ENCODE results near the gene ANKMY2. TPM values are rescaled to one million over a fixed set of nuclear protein-coding genes. Genes with fewer than 3 reads are reported as not detected.
"Not testable (repeated sequence)": the region's sequence is repeated elsewhere in the genome, so short reads cannot be mapped to it uniquely, and the experiment has no call there.

Gene ANKMY2
- total RNA-seq, 1 donor from 2014 or later, result 12.3 TPM

DNA sequence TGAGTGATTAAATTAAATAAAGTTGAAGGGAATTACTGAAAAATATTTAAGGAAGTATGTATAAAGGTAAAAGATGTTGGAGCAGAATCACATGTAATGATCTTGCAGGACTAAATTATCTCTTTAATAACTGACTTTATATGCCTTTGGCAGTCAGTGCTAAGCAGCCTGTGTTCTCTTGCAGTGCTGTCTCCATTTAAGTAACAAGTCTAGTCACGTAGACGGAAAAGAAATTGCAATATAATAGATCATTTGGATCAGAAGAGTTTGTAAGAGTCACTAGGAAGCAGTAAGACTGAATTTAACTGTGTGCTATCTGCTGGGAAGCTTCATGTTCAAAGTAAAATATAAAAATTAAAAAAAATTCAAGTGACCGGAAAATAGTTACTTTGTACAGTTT is 21.8 kb upstream of the ANKMY2 start:
- Histone ChIP-seq H3K36me3 (no peaks in the 10 kb centered on the region), H3K4me1 (peaks cover 13% of the 10 kb centered on the region), H3K9me3 (no peaks in the 10 kb centered on the region), H3K27ac (peak overlapping the region; percentile 51), H3K4me3 (no peak overlapping the region), H3K27me3 (no peaks in the 10 kb centered on the region)
- TF ChIP-seq, protein P1, sequence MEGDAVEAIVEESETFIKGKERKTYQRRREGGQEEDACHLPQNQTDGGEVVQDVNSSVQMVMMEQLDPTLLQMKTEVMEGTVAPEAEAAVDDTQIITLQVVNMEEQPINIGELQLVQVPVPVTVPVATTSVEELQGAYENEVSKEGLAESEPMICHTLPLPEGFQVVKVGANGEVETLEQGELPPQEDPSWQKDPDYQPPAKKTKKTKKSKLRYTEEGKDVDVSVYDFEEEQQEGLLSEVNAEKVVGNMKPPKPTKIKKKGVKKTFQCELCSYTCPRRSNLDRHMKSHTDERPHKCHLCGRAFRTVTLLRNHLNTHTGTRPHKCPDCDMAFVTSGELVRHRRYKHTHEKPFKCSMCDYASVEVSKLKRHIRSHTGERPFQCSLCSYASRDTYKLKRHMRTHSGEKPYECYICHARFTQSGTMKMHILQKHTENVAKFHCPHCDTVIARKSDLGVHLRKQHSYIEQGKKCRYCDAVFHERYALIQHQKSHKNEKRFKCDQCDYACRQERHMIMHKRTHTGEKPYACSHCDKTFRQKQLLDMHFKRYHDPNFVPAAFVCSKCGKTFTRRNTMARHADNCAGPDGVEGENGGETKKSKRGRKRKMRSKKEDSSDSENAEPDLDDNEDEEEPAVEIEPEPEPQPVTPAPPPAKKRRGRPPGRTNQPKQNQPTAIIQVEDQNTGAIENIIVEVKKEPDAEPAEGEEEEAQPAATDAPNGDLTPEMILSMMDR (IDR thresholded peaks at IDR 0.05), result no peak
- intact Hi-C loops (cut with DNase I), result no loop called here
- DNase-seq (no peak), ATAC-seq (no peak)

DNA sequence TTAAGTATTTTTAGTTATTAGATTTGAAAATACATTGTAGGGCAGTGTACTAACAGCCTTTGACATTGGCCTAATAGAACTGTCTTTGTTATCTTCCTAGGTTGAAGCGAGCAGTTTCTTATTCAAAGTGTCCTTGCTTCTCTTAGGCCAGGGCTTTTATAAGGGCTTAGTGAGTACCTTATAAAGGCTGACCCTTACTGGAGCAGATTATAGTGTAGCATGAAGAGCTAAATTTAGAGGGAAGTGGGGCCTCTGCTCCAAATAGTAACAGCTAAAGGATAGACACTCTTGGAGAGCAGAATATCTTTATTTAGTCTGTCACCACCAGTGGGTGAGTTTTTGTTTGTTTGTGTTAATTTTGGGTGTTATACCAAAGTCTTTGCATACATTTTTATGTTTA is 16.4 kb upstream of the ANKMY2 start:
- no peaks in the 10 kb centered on the region for H3K27me3 ChIP-seq
- H3K4me3 ChIP-seq, result no peak overlapping the region
- intact Hi-C loops (cut with DNase I), result no loop called here
- DNase-seq, result no peak
- no peaks in the 10 kb centered on the region for H3K9me3 ChIP-seq
- no peak overlapping the region for H3K27ac ChIP-seq
- peaks cover 8% of the 10 kb centered on the region for H3K4me1 ChIP-seq
- H3K36me3 ChIP-seq, result no peaks in the 10 kb centered on the region
- ATAC-seq, result no peak
- TF ChIP-seq, protein P1 (IDR thresholded peaks at IDR 0.05), result no peak

DNA sequence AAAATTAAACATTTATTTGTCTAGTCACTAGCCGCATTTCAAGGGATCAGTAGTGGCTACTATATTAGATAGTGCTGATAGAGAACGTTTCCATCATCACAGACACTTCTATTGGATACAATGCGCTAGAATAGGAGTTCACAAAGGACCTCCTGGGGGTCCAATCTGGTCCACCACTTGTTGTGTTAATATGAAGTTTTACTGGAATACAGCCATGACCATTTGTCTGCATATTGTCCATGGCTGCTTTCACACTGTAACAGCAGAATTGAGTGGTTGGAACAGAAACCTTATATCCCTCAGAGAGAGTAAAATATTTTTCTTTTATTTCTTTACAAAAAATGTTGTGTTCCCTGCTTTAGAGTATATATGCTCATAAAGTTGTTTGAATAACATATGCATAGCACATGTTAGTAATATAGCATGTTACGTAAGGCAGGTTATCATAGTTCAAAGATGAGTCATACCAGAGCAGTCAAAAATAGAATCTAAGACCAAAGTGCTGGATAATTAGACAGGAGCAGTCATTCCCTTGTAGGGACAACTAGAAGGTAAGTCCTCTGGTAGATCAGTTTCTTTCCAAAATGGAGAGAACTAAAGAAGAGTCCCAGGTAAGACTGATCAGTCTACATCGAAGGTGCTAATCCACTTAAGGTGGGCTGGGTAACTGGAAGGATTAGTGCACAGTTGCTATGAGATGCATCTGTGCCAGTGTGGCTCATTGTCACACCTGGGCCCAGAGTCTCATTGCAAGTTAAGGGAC is 15.3 kb upstream of the ANKMY2 start:
- ATAC-seq, result peak; percentile 50
- intact Hi-C loops (cut with DNase I), result no loop called here

DNA sequence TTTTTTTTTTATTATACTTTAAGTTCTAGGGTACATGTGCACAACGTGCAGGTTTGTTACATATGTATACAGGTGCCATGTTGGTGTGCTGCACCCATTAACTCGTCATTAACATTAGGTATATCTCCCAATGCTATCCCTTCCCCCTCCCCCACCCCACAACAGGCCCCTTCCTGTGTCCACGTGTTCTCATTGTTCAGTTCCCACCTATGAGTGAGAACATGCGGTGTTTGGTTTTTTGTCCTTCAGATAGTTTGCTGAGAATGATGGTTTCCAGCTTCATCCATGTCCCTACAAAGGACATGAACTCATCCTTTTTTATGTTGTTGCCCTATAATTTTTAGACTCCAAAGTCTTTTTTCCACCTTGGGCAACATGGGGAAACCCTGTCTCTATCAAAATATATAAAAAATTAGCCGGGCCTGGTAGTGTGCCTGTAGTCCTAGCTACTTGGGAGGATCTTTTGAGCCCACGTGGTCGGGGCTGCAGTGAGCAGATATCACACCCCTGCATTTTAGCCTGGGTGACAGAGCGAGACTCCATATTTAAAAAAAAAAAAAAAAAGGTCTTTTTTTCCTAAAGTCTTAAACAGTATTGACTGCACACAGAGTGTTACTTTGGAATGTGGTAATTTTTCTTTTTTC is 14.4 kb upstream of the ANKMY2 start:
- H3K27ac ChIP-seq; ATAC-seq; H3K27me3 ChIP-seq; H3K4me3 ChIP-seq; H3K4me1 ChIP-seq; H3K9me3 ChIP-seq; DNase-seq; H3K36me3 ChIP-seq; intact Hi-C loops (cut with DNase I): not testable (repeated sequence)

More for the DNA sequence above, 15.3 kb upstream of the ANKMY2 start:
- H3K36me3 ChIP-seq, result no peaks in the 10 kb centered on the region
- H3K27me3 ChIP-seq, result no peaks in the 10 kb centered on the region
- no peak for DNase-seq
- H3K4me1 ChIP-seq, result peaks cover 8% of the 10 kb centered on the region
- TF ChIP-seq, protein P1 (IDR thresholded peaks at IDR 0.05), result no peak
- H3K27ac ChIP-seq, result no peak overlapping the region
- H3K4me3 ChIP-seq, result no peak overlapping the region
- no peaks in the 10 kb centered on the region for H3K9me3 ChIP-seq

DNA sequence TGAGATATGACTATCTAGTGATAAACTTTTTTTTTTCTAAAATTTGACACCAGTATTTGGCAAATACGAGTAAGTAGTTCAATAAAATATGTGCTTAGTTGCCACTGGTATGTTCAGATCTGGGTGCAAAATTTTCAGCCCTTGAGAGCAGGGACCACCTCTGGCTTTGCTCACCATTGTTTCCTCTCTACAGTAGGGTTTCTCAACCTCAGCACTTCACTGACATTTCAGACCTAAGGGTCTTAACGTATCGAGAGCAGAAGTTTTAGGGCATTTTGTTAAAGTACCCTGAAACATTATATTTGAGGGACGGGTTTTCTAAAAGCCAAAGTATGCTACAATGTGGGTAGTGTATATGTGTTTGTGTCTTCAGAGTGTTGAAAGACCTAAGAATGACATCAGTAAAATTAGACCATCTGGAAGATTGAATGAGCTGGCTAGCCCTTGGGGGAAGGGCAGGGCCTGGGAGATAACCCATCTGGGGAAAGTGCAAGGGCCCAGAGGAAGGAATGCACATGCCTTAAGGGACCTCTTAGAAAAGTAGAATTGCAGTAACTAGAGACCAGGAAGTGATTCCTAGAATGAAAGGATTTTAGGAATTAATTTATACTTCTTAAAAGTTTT is 12.2 kb upstream of the ANKMY2 start:
- peaks cover 12% of the 10 kb centered on the region for H3K4me1 ChIP-seq
- no peak for DNase-seq

More for the DNA sequence above, 12.2 kb upstream of the ANKMY2 start:
- Histone ChIP-seq H3K27me3 (no peaks in the 10 kb centered on the region), H3K27ac (no peak overlapping the region), H3K4me3 (no peak overlapping the region), H3K9me3 (no peaks in the 10 kb centered on the region), H3K36me3 (no peaks in the 10 kb centered on the region)
- intact Hi-C loops (cut with DNase I), result no loop called here
- TF ChIP-seq, protein P1 (IDR thresholded peaks at IDR 0.05), result no peak
- ATAC-seq, result peak; percentile 60
